IPS-18c (cell line): ENCODE results near the gene FLNB.

Source experiments
- H3K4me3 ChIP-seq: 2 replicates; pipeline ENCODE4 v1.7.0; 2013; ENCODE audit warnings: low read depth, mild to moderate bottlenecking, low read length, moderate library complexity; ENCODE audit not compliant: insufficient read depth
- H3K9me3 ChIP-seq: one replicate; pipeline ENCODE4 v1.6.1; 2013; ENCODE audit warnings: mild to moderate bottlenecking, low read length, moderate library complexity; ENCODE audit not compliant: control insufficient read depth, insufficient read depth

Gene FLNB

GRCh38 chr3:58117561-58118181 lies 109.4 kb downstream of the FLNB start:
- H3K9me3 ChIP-seq: no peaks in the 10 kb centered on the region
- no peak overlapping the region for H3K4me3 ChIP-seq

GRCh38 chr3:58119186-58119585 lies 111.0 kb downstream of the FLNB start:
- H3K9me3 ChIP-seq: no peaks in the 10 kb centered on the region

GRCh38 chr3:58120075-58120812 lies 112.0 kb downstream of the FLNB start:
- H3K9me3 ChIP-seq: no peaks in the 10 kb centered on the region

More at GRCh38 chr3:58119186-58119585, 111.0 kb downstream of the FLNB start:
- H3K4me3 ChIP-seq: no peak overlapping the region

DNA sequence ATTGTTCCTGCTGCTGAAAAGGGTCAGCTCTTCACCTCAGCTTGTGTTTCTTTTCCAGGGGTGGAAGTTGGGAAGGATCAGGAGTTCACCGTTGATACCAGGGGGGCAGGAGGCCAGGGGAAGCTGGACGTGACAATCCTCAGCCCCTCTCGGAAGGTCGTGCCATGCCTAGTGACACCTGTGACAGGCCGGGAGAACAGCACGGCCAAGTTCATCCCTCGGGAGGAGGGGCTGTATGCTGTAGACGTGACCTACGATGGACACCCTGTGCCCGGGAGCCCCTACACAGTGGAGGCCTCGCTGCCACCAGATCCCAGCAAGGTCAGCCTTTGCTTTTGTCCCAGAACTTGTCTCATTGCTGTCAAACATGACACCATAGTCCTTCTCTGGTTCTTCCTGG lies 113.0 kb downstream of the FLNB start:
- H3K4me3 ChIP-seq: no peak overlapping the region
- H3K9me3 ChIP-seq: peaks cover 2% of the 10 kb centered on the region

More at GRCh38 chr3:58120075-58120812, 112.0 kb downstream of the FLNB start:
- H3K4me3 ChIP-seq: no peak overlapping the region

DNA sequence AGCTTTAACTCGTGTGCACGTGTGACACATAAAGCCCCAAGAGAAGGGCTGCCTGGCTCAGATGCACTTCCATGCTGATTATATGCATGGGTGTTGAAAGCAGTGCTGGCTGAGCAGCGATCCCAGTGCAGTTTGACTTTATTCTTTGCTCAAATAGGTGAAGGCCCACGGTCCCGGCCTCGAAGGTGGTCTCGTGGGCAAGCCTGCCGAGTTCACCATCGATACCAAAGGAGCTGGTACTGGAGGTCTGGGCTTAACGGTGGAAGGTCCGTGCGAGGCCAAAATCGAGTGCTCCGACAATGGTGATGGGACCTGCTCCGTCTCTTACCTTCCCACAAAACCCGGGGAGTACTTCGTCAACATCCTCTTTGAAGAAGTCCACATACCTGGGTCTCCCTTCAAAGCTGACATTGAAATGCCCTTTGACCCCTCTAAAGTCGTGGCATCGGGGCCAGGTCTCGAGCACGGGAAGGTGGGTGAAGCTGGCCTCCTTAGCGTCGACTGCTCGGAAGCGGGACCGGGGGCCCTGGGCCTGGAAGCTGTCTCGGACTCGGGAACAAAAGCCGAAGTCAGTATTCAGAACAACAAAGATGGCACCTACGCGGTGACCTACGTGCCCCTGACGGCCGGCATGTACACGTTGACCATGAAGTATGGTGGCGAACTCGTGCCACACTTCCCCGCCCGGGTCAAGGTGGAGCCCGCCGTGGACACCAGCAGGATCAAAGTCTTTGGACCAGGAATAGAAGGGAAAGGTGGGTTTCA lies 114.9 kb downstream of the FLNB start:
- Histone ChIP-seq H3K4me3 (no peak overlapping the region), H3K9me3 (peaks cover 2% of the 10 kb centered on the region)

GRCh38 chr3:58124387-58124786 lies 116.2 kb downstream of the FLNB start:
- Histone ChIP-seq H3K4me3 (no peak overlapping the region), H3K9me3 (peaks cover 4% of the 10 kb centered on the region)

GRCh38 chr3:58129041-58129770 lies 121.0 kb downstream of the FLNB start:
- Histone ChIP-seq H3K9me3 (peaks cover 4% of the 10 kb centered on the region), H3K4me3 (no peak overlapping the region)

DNA sequence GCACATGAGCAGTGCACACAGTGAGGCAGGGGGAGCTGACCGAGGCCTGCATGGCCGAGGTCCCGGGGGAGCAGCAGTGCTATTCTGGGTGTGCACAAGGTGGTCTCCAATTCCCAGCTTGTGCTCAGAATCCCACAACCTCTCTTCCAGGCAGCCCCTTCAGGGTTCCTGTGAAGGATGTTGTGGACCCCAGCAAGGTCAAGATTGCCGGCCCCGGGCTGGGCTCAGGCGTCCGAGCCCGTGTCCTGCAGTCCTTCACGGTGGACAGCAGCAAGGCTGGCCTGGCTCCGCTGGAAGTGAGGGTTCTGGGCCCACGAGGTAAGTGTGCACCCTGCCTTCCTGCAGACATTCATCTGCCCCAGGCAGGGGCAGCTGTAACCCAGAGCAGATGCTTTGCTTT lies 122.4 kb downstream of the FLNB start:
- peaks cover 3% of the 10 kb centered on the region for H3K9me3 ChIP-seq
- no peak overlapping the region for H3K4me3 ChIP-seq

GRCh38 chr3:58131101-58131825 lies 123.0 kb downstream of the FLNB start:
- Histone ChIP-seq H3K4me3 (no peak overlapping the region), H3K9me3 (peaks cover 2% of the 10 kb centered on the region)

- H3K4me3 ChIP-seq: no peak overlapping the region
- peaks cover 2% of the 10 kb centered on the region for H3K9me3 ChIP-seq
Observed at GRCh38 chr3:58132850-58133249, 124.6 kb downstream of the FLNB start.

GRCh38 chr3:58134468-58134867 lies 126.2 kb downstream of the FLNB start:
- Histone ChIP-seq H3K4me3 (no peak overlapping the region), H3K9me3 (no peaks in the 10 kb centered on the region)

- Histone ChIP-seq H3K9me3 (no peaks in the 10 kb centered on the region), H3K4me3 (no peak overlapping the region)
Observed at GRCh38 chr3:58135712-58136543, 127.7 kb downstream of the FLNB start.

DNA sequence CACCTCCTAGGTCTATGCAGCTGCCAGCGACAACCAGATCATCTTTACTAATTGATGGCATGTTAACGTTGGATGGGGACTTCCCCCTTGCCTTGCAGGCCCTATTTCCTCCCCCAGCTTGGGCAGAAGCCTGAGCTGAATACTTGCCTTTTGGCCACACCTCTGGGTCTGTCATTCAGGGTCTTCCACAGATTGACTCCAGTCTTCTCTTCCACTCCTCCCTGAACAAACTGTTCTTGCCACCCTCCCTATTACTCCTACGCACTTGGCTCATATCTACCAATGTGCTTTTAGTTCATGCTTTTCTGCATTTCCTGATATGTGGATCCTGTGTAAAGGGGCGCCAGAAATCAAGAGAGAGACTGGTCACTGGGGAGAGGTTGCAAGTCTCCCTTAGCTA lies 129.1 kb downstream of the FLNB start:
- no peak overlapping the region for H3K4me3 ChIP-seq

DNA sequence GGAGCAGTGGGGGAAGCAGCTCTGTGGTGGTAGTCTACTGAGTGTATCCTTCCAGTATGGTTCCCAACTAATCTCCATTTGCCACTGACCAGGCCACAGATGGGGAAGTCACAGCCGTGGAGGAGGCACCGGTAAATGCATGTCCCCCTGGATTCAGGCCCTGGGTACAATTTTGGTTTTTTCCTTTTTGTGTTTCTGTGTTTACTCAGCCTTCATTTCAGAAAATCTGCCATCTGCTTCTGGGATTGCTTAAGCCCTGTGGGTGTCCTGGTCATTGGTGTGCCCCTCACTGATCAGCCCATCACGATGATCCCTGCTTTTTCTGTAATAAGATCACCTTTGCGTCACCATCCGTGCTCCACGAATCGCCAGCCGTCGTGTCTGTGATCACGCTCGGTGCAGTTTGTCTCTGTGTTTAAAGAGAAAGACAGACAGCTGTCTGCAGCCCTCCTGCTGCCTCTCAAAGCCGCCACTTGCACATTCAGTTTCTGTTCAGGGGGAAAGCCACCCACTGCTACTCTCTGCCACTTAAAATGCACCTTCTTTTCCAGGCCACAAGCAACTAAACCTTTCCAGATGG lies 133.6 kb downstream of the FLNB start:
- no peaks in the 10 kb centered on the region for H3K9me3 ChIP-seq
- H3K4me3 ChIP-seq: no peak overlapping the region

More for the DNA sequence above, 129.1 kb downstream of the FLNB start:
- H3K9me3 ChIP-seq: no peaks in the 10 kb centered on the region

DNA sequence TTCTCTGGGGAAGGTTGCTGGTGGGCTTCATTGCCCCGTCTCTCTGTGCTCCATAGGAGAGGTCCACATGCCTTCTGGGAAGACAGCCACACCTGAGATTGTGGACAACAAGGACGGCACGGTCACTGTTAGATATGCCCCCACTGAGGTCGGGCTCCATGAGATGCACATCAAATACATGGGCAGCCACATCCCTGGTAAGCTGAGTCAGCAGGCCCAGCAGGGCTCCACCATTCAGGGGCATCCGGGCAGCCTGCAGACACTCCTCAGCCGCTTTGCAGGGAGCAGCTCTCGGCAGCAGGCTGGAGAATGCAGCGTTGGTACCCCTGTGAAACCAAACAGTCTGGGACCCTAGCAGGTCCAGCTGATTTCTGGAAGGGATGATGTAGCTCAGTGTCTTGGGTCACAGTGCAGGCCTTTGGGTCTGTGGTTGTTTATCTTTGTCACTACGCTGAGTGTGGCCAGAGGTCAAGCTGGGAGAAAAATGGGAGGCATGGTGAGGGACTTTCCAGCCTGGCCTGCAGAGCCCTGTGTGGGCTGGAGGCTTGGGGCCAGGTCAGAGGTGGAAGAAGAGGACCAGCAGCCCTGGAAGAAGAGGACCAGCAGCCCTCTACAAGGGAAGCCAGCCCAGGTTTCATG lies 135.3 kb downstream of the FLNB start:
- no peaks in the 10 kb centered on the region for H3K9me3 ChIP-seq
- no peak overlapping the region for H3K4me3 ChIP-seq
